ENCODE results near the gene RNF5. TPM values are rescaled to one million over a fixed set of nuclear protein-coding genes. Genes with fewer than 3 reads are reported as not detected.

The RNF5 gene
- total and polyA plus RNA-seq, 10 of the 15 experiments (the other 5 are each of a cell fraction or from before 2014, with no cell fraction given), result 31.4 to 114 (median 62.8) TPM

GRCh38 chr6:32212076-32212760 is 34.0 kb downstream of the RNF5 start:
- H3K4me2 ChIP-seq (ENCODE audit: control insufficient read depth, insufficient read depth), result no peak overlapping the region
- ChIA-PET CTCF (no interaction called here), RAD21 (ENCODE audit: unreplicated experiment) (no interaction called here), POLR2A (no interaction called here), SMC1A (ENCODE audit: uncharacterized antibody, unreplicated experiment) (no interaction called here)
- H3K4me1 ChIP-seq (ENCODE audit: control insufficient read depth, insufficient read depth, low read length), result no peaks in the 10 kb centered on the region
- DNase-seq (ENCODE audit: low read depth, low spot score) (no peak), ATAC-seq (no peak), FAIRE-seq (no peak)
- no peak for TF ChIP-seq CBX5 (IDR thresholded peaks at IDR 0.05; ENCODE audit: low read depth)
- no peak for TF ChIP-seq USF2 (IDR thresholded peaks at IDR 0.05; ENCODE audit: borderline replicate concordance, low read depth, low read length)
- TF ChIP-seq EP300 (IDR thresholded peaks at IDR 0.05; ENCODE audit: borderline replicate concordance in 1 of 2, control insufficient read depth in 1 of 2, low read depth in 2 of 2, low read length in 2 of 2), result no peak
- no peak for TF ChIP-seq SRF (IDR thresholded peaks at IDR 0.05; ENCODE audit: low read depth in 2 of 2, low read length in 2 of 2)
- TF ChIP-seq, protein P1, sequence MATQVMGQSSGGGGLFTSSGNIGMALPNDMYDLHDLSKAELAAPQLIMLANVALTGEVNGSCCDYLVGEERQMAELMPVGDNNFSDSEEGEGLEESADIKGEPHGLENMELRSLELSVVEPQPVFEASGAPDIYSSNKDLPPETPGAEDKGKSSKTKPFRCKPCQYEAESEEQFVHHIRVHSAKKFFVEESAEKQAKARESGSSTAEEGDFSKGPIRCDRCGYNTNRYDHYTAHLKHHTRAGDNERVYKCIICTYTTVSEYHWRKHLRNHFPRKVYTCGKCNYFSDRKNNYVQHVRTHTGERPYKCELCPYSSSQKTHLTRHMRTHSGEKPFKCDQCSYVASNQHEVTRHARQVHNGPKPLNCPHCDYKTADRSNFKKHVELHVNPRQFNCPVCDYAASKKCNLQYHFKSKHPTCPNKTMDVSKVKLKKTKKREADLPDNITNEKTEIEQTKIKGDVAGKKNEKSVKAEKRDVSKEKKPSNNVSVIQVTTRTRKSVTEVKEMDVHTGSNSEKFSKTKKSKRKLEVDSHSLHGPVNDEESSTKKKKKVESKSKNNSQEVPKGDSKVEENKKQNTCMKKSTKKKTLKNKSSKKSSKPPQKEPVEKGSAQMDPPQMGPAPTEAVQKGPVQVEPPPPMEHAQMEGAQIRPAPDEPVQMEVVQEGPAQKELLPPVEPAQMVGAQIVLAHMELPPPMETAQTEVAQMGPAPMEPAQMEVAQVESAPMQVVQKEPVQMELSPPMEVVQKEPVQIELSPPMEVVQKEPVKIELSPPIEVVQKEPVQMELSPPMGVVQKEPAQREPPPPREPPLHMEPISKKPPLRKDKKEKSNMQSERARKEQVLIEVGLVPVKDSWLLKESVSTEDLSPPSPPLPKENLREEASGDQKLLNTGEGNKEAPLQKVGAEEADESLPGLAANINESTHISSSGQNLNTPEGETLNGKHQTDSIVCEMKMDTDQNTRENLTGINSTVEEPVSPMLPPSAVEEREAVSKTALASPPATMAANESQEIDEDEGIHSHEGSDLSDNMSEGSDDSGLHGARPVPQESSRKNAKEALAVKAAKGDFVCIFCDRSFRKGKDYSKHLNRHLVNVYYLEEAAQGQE (IDR thresholded peaks at IDR 0.05; ENCODE audit: low read depth, low read length), result no peak
- no peak for TF ChIP-seq CBX3 (IDR thresholded peaks at IDR 0.05; ENCODE audit: borderline replicate concordance, low read depth)
- no peak for TF ChIP-seq RBBP5 (conservative IDR thresholded peaks at IDR 0.05)
- TF ChIP-seq NFYB (IDR thresholded peaks at IDR 0.05; ENCODE audit: insufficient read depth, low read depth, low read length), result no peak
- no peak for TF ChIP-seq HDAC2 (IDR thresholded peaks at IDR 0.05)
- TF ChIP-seq E4F1 (IDR thresholded peaks at IDR 0.05; ENCODE audit: borderline replicate concordance, partially characterized antibody), result no peak
- no peak for TF ChIP-seq DPF2 (IDR thresholded peaks at IDR 0.05)
- TF ChIP-seq, protein P2, sequence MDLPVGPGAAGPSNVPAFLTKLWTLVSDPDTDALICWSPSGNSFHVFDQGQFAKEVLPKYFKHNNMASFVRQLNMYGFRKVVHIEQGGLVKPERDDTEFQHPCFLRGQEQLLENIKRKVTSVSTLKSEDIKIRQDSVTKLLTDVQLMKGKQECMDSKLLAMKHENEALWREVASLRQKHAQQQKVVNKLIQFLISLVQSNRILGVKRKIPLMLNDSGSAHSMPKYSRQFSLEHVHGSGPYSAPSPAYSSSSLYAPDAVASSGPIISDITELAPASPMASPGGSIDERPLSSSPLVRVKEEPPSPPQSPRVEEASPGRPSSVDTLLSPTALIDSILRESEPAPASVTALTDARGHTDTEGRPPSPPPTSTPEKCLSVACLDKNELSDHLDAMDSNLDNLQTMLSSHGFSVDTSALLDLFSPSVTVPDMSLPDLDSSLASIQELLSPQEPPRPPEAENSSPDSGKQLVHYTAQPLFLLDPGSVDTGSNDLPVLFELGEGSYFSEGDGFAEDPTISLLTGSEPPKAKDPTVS (IDR thresholded peaks at IDR 0.05; ENCODE audit: low read depth, low read length), result no peak
- TF ChIP-seq ZNF274 (IDR thresholded peaks at IDR 0.05; ENCODE audit: insufficient read depth, insufficient read length), result no peak
- no peaks in the 10 kb centered on the region for H4K20me1 ChIP-seq (ENCODE audit: control insufficient read depth, insufficient read depth)
- no peak overlapping the region for H3K9ac ChIP-seq (ENCODE audit: control insufficient read depth, insufficient read depth, low read length)
- no peak overlapping the region for H3K27ac ChIP-seq (ENCODE audit: control insufficient read depth, insufficient read depth)
- H3K36me3 ChIP-seq (ENCODE audit: control insufficient read depth in 2 of 2, insufficient read depth in 2 of 2, low read length in 1 of 2), result no peaks in the 10 kb centered on the region
- H3K9me3 ChIP-seq (replicated peaks; ENCODE audit: control insufficient read depth, insufficient read depth, low read length), result no peaks in the 10 kb centered on the region
- H3K4me3 ChIP-seq, result no peak overlapping the region
- H2AFZ ChIP-seq (ENCODE audit: control insufficient read depth, low read depth, low read length), result no peak overlapping the region
- WGBS (ENCODE audit: insufficient coverage, insufficient replicate concordance, low lambda C conversion rate, missing lambda C conversion rate), result 32% methylated on average over 12 of the region's 12 CpGs
- H3K27me3 ChIP-seq (replicated peaks in 1 of 2; ENCODE audit: control insufficient read depth in 2 of 2, insufficient read depth in 2 of 2, low read length in 1 of 2), result no peaks in the 10 kb centered on the region; a peak in 3 of 4 replicates
- intact Hi-C loops (cut with micrococcal nuclease; ENCODE audit: unreplicated experiment) (no loop called here), in situ Hi-C loops (cut with MboI) (no loop called here)
- no TSS peak for BruUV-seq (replicated peaks)
- H3K79me2 ChIP-seq (ENCODE audit: control insufficient read depth, insufficient read depth, low read length), result no peaks in the 10 kb centered on the region

Data from GM12878 (cell line).